GM18520 (cell line): ENCODE results near the gene PDE8B.

Experiments
- ATAC-seq: cut with Tn5 transposase; IDR thresholded peaks from one replicate; pipeline ENCODE4 v1.9.1; 2021; ENCODE audit not compliant: unreplicated experiment

PDE8B gene, protein sequence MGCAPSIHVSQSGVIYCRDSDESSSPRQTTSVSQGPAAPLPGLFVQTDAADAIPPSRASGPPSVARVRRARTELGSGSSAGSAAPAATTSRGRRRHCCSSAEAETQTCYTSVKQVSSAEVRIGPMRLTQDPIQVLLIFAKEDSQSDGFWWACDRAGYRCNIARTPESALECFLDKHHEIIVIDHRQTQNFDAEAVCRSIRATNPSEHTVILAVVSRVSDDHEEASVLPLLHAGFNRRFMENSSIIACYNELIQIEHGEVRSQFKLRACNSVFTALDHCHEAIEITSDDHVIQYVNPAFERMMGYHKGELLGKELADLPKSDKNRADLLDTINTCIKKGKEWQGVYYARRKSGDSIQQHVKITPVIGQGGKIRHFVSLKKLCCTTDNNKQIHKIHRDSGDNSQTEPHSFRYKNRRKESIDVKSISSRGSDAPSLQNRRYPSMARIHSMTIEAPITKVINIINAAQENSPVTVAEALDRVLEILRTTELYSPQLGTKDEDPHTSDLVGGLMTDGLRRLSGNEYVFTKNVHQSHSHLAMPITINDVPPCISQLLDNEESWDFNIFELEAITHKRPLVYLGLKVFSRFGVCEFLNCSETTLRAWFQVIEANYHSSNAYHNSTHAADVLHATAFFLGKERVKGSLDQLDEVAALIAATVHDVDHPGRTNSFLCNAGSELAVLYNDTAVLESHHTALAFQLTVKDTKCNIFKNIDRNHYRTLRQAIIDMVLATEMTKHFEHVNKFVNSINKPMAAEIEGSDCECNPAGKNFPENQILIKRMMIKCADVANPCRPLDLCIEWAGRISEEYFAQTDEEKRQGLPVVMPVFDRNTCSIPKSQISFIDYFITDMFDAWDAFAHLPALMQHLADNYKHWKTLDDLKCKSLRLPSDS

DNA sequence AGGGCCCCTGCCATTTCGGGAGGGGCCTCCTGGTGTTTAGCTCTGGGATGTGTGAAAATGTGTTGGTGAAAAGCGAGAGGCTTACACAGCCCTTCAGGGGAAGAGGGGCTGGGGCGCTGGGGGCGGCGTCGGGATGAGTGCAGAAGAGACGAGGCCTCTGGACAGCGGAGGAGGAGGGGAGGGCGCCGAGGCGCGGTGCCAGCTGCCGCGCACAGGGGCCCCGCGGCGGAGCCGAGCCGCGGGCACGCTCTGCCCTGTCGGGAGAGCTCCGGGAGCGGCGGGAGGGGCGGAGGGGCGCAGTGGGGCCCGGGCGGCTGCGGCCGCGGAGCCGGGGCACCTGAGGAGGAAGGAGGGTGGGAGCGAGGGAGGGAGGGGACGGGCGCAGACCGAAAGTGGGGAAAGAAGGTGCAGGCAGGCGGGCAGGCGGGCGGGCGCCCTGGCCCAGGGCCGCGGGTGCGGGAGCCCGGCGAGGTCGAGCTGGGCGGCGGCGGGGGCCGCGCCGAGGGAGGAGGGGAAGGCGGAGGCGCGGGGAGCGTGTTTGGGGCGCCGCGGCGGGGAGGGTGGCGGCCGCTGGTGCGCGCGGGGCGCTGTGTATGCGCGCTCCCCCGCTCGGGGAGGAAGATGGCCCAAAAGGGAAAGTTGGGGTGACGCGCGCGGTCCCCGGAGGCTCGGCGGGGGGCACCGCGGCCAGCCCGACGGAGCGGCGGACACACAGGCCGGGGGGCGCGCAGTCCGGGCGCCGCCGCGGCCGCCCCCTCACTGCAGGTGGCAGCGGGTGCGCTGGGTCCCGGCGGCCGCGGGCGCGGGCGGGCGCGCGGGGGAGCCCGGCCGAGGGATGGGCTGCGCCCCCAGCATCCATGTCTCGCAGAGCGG, at the start of gene PDE8B:
Gene PDE8B (plus strand): TSS at position 590 of the 873 bp plus-strand sequence. CDS start 246 bp downstream, at position 836.
- ATAC-seq, result no peak

DNA sequence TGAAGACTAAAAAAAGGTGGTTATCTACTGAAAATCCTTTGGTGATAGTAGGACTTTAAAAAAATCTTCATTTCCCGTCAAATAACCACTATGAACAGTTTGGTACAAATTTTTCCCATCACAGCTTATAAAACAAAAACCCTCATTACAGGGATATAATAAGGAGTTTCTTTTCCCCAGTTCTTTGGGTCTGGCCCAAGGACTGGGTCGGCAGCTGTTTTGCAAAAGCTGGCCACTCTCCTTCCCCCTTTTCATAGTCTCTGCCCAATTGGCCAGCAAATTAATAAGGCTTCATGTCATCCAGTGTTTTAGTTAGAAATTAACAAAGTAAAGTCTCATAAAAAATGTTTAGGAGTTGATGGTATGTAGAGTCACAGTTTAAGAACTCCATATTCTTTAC, 47.0 kb upstream of the PDE8B start:
- ATAC-seq, result no peak

DNA sequence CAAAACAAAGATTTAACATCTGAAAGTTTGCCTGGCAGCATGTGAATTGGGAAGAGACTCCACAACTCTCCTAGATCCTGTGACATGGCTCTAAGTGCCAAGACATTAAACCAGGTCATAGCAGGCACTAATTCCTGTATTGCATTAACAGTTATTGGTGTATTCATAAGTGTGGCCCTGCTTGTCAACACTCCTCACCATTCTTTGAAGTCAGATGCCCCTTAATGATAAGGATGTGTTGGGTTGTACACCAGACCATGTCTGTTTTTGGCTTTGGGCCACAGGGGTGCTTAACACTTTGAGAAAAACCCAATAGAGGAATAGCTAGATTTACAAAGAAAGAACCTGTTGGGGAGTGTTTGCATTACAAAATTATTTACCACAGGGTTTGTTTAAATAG, 43.4 kb upstream of the PDE8B start:
- no peak for ATAC-seq

DNA sequence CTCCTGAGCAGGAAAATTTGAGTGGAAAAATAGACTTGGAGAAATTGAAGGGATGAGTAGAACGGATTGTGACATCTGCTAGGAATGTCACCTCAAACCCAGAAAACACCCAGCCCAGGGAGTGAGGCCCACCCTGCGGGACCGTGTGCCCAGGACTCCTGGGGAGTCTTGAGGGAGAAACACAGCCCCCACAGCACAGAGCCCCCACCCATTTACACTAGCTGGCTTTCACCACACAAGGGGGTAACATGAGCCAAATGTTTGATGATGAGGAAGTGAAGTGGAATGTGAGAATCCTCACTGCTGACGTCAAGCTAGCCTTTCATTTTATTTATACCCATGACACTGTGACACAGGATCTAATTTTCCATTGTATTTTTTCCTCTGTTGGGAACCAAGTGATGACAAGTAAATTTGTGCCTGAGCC, 42.8 kb upstream of the PDE8B start:
- no peak for ATAC-seq

DNA sequence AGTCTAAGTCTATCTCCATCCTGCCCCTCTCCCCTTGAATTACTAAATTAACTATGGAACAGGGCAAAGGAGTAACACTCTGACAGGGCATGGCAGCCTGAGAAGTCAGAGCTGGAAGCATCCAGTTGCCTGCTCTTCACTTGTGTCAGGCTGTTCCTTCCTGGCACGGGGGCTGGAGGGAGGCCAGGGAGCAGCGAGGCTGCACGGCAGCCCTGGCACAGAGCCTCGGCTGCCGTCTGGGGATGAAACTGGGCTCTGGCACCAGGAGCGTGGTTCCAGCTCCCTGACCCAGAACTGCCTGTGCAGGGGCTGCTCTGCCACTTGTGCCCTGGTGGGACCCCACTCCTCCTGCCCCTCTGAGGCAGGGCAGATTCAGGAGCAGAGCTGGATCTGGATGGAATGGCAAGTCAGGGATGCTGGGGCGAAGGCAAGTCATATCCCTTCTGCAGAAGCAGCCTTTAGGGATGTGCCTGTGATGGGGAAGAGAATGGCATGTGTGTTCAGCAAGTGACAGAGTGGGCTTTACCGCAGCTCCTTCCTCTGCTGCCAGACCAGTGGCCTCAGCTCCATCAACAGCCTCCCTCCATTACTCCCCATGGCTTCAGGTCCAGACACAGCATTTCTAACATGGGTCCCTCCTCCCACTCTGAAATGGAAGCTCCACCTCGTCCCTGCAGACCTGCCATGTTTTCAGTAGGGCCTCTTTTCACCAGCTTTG, 42.2 kb upstream of the PDE8B start:
- no peak for ATAC-seq

DNA sequence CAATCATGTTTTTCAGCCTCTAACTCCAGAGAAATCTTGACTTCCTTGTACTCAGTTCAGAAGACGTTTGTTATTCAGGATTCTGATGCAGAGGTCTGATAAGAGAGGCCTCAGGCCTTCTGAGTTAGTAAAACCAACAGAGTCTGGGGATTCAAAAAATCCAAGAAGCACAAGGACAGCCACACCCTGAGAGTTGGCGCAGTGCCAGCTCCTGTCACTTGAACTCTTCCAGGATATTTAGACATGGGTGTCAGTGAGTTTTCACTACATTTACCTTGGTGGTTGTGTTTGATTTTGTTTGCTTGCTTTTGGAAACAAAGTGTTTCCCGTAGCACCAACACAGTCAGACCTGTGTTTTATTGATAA, 41.6 kb upstream of the PDE8B start:
- ATAC-seq, result no peak

DNA sequence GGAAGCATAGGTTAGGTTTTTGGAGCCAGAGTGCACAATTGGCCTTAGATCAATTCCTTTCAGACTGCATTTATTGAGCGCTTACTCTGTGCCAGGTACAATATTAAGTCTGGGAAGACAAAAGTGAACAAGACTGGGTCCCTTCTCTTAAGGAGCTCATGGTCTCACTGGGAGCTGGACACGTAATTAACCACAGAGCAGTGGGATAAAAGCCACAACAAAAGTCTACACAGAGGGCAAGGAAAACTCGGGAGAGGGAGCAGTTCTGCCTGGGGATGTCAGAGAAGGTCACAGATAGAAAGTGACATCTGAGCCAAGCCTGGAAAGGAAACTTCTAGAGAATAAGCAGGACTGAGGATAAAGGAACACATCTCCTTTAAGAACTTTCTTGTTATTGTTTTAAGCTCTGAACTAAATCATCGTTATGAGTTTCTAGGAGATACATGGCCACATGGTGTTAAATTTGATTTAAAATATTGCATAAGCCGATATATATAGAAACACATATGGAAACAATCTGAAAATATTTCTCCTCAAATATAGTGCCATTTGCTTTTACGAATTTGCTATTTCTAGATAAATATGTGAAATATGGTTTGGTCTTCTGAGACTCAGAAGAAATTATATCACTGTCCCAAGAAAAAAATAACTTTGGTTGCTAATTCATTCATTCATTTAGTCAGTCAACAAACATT, 40.1 kb upstream of the PDE8B start:
- no peak for ATAC-seq

DNA sequence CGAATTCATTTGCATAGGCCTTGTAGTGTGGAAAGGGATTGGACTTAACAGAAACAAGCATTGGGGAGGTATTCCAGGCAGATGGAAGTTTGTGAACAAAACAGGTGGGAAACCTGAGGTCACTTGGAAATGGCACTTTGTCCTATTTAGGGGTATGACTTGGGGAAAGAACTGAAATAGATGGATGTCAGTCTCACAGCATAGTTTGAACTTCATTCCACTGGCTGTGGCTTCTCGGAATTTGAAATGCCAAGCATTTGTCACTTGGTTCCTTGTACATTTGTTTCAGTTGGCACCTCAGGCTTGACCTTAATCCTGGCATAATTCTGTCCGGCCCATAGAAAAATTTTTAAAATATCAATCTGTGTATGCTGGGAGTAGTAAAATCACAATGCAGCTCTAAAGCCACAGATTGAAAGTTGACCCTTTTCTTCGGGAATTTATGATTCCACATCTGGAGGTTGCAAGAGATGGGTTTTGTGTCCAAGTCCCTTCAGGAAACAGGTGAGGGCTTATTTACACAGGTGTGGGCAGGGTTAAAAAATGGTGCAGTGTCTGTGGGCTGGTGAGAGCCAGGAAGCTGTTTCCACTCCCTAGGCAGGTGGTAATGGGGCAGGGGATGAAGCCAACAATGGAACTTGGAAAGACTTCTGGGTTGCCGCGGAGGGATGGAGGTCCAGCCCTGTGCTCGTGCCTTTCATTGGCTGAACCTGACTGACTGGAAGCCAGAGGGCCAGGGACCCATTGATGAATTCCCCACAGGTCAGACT, 39.2 kb upstream of the PDE8B start:
- no peak for ATAC-seq

DNA sequence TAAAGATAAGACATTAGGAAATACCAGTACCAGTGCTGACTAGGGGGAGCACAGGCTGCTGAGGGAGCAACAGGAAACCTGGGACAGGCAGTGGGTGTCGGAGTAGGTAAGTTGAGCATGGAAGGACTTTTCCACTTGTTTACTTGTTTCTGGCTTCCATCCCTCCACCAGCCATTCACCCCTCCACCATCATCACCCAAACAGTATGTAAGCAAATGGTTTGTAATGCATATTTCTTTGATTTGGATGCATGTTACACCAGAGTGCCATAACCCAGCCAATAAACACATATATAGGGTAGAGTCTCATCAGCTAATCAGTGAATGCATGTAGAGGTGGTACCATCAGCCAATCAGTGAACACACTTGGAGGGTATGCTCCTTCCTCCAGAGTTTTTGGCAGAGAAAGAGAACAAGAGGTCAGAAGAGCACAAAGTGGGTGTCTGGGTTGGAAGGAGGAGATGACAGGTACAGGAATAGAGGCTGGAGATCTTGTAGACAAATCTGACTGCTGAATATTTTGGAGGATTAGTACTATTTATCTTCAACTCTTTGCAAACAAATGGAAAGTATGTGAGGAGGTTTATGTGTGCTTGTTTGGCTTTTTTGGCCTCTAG, 37.7 kb upstream of the PDE8B start:
- no peak for ATAC-seq

DNA sequence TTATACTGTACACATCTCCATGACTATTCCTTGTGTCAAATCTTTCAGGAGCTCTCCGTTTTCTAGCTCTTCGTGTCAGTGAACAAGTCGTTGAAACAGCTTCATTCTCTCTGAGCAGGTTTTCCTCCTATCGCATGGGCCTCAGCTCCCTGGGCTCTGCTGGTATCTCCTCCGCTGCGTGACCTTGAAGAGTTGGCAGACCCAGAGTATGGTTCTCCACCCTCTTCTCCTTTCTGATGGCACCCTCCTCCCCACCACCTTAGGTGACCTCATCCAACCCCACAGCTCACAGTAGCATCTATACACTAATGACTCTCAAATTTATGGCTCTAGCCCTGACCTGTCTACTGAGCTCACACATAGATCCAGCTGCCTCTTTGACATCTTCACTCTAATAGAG, 36.0 kb upstream of the PDE8B start:
- no peak for ATAC-seq

DNA sequence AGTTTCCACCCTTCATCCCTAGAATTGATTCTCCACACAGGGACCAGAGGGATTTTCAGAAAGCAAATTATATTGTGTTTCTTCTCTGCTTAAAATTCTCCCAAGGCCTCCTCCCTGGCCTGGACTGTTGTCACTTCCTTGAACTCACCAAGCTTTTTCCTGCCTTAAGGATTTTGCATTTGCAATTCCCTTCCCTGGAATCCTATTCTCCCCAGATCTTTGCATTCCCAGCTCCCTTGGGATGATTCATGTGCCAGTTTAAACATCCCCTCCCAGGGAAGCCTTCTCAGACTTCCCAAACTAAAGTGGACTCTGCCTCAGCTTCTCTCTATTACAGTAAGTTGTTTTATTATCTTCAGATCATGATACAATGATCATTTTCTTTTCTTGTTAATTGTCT, 35.2 kb upstream of the PDE8B start:
- no peak for ATAC-seq

DNA sequence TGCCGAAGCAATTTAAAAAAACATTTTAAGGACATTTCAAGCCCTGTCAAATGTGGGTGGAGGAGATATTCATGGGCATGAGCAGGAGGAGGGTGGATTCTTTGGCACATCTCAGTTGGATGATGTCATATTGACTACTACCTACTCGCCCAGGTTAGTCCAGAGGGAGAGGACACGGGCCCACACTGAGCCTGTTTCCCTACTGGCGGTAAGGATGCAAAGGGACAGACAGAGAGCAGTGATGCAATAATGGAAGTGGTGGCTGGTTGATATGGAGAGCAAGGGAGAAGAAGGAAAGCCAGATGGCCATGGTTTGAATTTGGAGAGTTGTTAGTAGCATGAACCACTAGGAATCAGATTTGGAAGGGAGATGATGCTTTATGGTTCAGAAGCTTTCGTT, 34.1 kb upstream of the PDE8B start:
- ATAC-seq, result no peak

DNA sequence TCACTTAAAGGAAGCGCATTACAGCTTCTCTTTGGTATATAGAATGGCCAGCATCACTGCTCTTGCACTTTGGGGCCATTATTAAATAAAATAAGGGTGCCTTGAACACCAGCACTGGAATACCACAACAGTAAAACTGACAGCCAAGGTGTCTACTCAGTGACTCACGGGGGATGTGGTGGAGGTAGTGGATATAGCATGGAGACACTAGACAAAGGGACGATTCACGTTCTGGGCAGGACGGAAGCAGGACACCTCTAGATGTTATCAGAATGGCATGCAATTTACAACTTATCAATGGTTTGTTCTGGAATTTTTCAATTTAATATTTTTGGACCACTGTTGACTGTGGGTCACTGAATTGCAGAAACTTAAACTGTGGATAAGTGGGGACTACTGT, 32.9 kb upstream of the PDE8B start:
- ATAC-seq, result no peak

DNA sequence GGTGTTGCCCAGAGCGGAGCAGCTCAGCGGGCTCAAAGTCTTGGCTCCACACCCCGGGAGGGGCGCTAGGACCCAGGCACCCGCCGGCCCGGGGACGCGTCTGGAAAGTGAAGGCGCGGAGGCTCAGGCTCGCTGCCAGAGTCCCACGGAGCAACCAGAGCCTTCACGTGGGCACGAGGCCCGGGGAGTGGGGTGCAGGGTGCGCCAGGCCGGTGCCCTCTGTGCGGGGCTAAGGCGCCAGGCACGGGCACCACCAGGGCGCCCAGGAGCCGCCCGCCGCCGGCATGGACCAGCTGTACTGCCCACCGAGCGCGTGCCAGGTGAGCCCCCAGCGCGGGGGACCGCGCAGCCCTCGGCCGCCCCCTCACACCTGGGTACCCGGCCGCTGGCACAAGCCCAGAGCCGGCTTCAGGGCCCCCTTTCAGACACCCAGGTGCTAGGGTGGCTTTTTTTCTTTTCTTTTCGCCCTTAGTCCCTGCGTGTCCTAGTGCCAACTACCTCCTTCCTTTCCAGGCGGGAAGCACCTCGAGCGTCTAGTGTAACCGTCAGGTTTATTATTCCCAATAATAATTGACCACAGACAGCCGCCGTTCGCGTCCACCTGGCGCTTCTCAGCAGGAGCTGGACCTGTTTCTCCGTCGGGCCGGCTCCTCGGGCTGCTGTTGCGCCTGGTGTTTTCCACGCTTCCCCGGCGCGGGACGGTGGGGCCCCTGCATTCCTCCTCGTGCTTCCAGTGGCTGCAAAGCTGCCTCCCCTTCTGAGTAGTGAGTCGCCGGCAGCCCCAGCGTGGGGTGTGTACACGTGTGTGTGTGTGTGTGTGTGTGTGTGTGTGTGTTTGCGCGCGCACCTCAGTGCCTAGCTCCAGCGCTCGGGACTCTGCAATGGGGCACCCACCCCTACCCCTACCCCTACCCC, 30.1 kb upstream of the PDE8B start:
- ATAC-seq, result no peak

DNA sequence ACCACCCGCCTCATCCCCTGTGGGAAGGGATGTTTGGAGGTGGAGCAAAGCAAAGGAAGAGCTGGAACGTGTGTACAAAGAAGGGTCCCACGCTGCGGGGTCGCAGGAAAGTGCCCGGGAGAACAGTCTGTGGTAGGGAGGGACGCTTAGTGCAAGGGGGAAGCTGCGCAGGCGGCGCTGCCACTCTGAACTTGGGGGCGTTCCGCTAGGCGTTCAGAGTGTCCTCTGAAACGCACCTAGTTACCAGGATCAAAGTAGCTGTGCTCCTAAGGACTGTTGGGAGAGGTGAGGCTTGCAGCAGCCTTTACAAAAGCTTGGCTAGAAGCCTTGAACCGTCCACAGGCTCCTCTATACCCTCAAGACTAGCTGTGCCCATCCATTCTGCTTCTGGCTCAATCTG, 29.3 kb upstream of the PDE8B start:
- no peak for ATAC-seq

DNA sequence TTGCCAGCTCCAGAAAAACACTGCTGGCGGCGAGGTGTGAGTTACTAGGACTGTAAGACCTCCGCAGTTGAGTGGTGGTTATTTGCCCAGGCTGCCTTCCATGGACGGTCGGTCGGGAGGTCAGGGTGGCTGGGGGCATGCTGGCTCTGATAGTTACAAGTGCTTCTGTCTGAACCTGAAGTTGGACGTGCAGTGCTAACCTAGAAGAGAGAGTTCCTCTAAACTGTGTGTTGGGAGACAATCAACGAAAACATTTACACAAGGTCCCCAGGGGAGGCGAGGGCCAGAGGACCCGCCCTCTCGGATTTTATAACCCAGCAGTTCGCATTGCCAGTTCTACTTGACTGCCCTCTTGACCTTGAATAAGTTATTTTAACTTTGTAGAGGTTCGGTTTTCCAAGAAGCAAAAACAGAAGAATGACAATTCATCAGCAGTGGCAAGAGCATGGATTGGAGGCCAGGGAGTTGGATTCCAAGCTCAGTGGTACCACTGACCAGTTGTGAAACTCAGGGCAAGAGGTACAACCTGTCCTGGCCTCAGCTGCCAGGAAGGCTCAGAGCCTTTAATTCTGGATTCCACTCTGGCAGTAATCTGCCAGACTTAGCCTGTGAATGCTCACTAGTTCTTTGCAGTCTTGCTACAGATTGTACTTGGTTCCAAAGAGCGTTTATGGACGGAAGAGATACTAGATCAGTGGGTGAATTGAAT, 28.7 kb upstream of the PDE8B start:
- ATAC-seq, result no peak

DNA sequence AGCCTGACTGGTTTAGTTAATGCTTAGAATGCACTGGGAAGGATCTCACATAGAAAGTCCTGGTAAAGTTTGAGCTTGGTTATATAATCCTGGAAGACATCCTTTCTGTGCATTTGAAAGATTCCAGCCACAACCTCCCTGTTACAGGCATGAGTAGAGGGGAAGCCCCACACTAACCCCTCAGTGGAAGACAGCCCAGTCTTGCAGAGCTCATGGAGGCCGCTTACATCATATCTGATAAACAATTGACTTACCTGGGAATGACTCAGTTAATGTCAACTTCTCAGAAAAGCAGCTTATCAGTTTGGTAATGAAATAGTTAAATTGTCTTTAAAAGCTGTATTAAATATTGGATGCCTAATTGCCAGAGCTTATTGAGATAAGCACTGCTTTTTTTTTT, 28.1 kb upstream of the PDE8B start:
- no peak for ATAC-seq
